ENCODE measurements around the gene C2CD4C.
"Not testable (repeated sequence)": the region's sequence is repeated elsewhere in the genome, so short reads cannot be mapped to it uniquely, and the experiment has no call there.

The C2CD4C gene

GRCh38 chr19:362154-362553 lies 46.8 kb downstream of the C2CD4C start:
- DNase-seq: no peak

DNA sequence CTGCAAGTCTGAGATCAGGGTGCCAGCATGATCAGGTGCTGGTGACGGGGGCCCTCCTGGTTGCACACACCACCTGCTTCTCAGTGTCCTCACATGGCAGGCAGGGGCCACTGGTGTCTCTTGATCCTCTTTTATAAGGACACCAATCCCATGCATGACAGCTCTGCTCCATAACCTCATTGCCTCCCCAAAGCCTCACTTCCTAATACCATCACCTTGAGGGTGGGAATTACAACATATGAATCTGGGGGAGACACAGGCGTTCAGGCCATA lies 49.4 kb downstream of the C2CD4C start:
- no peak for DNase-seq

DNA sequence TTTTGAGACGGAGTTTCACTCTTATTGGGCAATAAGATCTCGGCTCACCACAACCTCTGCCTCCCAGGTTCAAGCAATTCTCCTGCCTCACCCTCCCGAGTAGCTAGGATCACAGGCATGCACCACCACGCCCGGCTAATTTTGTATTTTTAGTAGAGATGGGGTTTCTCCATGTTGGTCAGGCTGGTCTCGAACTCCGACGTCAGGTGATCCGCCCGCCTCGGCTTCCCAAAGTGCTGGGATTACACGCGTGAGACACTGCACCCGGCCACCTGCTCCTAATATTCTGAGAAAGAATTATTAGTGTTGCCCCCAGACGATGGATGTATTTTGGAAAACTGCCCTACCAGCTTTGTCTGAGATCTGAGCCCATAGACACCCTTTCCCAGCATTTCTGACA lies 53.4 kb downstream of the C2CD4C start:
- DNase-seq: not testable (repeated sequence)
